Measurements from ENCODE around the gene DAAM1.

DNA sequence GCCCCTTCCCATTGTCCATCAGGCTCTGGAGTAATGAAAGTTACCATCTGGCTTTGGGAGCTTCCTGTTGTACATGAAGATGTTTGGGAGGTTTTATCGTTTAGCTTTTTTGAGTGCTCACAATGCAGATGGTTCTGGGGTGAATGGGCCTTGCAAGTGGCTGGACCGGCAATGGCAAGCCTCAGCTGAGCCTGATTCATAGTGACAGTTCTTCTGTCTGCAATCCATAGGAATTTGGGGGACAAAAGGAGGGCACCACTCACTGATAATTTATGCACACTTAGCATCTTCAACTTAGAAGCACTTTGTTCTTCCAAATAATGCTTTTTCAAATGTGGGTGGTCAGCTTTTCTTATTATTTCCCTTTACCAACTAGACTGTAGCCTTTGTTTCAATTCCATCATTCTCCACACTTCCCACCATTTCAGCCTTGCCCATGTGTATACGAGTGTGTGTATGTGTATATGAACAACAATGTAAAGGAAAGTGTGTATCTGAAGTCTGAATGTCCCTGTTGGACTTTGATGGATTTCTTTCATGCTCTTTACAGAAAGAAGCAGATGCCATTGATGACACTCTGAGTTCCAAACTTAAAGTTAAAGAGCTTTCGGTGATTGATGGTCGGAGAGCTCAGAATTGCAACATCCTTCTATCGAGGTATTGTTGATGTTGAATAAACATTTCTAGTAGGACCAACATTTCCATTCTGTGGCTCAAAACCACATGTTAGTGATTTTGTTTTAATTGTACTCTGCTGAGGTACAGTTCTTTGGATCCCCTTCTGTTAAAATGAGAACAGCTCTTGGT, 151.3 kb downstream of the DAAM1 start:
- TF ChIP-seq CTCF (IDR thresholded peaks at IDR 0.05) (no peak), POLR2A (IDR thresholded peaks at IDR 0.05) (no peak), POLR2AphosphoS5 (IDR thresholded peaks at IDR 0.05) (no peak), EP300 (IDR thresholded peaks at IDR 0.05) (no peak)
